ENCODE data around the gene MIEF1. TPM values are rescaled to one million over a fixed set of nuclear protein-coding genes. Genes with fewer than 3 reads are reported as not detected.

The MIEF1 gene
- polyA plus RNA-seq (2011; rRNA removed) (17.5 and 21.0 TPM in 2 replicates), polyA minus RNA-seq (2011; rRNA and poly(A)+ RNA removed) (14.9 and 20.7 TPM in 2 replicates)

DNA sequence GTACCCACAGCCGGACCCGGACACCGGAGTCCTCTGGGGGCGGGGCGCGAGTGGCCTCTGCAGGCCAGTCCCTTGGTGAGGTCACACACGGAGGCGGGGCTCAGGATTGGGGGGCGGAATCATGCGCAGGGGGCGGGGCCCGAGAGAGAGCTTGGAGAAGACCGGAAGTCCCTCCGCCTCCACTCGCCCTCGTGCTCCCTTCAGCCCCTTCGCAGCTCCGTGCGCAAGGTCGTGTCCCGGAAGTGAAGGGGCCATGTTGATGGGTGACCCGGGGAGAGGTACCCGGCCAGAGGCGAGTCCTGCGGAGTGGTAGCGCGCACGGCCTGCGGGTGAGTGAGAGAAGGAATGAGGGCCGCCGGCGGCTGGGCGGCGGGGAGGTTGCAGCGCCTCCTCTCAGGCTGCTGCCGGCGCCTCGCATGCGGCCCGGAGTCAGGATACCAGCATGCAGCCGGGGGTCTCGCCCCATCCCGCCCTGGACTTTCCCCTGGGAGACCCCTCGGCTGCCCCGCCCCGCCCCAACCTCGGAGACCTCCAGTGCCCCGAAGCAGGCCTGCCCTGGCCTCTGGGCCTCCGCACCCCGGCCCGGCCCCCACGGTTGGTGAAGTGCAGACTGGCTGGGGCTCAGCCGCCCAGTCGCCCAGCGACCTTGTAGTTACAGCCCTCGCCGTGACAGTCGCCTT, at the start of gene MIEF1:
MIEF1 (plus strand) TSS at position 182 of the 680 bp plus-strand sequence. CDS start 9,005 bp downstream, outside the sequence.
- TF ChIP-seq, protein P1, sequence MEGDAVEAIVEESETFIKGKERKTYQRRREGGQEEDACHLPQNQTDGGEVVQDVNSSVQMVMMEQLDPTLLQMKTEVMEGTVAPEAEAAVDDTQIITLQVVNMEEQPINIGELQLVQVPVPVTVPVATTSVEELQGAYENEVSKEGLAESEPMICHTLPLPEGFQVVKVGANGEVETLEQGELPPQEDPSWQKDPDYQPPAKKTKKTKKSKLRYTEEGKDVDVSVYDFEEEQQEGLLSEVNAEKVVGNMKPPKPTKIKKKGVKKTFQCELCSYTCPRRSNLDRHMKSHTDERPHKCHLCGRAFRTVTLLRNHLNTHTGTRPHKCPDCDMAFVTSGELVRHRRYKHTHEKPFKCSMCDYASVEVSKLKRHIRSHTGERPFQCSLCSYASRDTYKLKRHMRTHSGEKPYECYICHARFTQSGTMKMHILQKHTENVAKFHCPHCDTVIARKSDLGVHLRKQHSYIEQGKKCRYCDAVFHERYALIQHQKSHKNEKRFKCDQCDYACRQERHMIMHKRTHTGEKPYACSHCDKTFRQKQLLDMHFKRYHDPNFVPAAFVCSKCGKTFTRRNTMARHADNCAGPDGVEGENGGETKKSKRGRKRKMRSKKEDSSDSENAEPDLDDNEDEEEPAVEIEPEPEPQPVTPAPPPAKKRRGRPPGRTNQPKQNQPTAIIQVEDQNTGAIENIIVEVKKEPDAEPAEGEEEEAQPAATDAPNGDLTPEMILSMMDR (IDR thresholded peaks at IDR 0.05; ENCODE audit: insufficient read depth, low read depth, low read length): no peak; the same call in 1 of the 2 replicates
- peak within 1 kb of the TSS; percentile 77 for H3K4me3 ChIP-seq (ENCODE audit: low read depth, low read length)
- H3K36me3 ChIP-seq (ENCODE audit: control insufficient read depth, insufficient read depth, low read length): peaks cover 16% of the 10 kb centered on the region
- peak; percentile 70 for DNase-seq (ENCODE audit: low read depth)
- peaks cover 1% of the 10 kb centered on the region; the same call in 1 of the 2 replicates for H3K27me3 ChIP-seq (ENCODE audit: control insufficient read depth, insufficient read depth, low read length)
- ChIA-PET CTCF (interaction anchor here (0.6 to 2.1 kb wide), 8 partner anchors 8 to 522 kb away, joined by 3 to 7 read pairs (median 5); partner anchors contain the start of gene ATF4), POLR2A (interaction anchor here (0.6 to 1.5 kb wide), 4 partner anchors 8 to 184 kb away, joined by 3 to 12 read pairs (median 4); partner anchors contain the start of gene ATF4)

DNA sequence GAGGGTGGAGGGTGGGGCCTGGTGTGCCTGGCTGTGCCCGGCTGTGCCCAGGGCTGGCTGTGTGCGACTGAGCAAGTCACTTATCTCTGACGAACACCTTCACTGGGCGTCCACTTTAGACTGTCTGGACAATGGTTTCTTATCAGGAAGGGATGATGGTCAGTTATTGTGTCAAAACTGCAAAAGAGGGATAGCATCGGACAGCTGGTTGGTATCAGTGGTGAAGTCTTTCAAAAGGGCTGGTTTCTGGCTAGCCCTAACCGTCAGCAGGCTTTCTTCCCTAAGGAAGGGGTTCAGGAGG, 49.4 kb upstream of the MIEF1 start:
- Histone ChIP-seq H3K27me3 (ENCODE audit: control insufficient read depth, insufficient read depth, low read length) (peaks cover 14% of the 10 kb centered on the region), H3K4me3 (ENCODE audit: low read depth, low read length) (no peak overlapping the region), H3K36me3 (ENCODE audit: control insufficient read depth, insufficient read depth, low read length) (no peaks in the 10 kb centered on the region)
- ChIA-PET POLR2A (no interaction called here), CTCF (interaction anchor here (0.6 to 2.3 kb wide), 4 partner anchors 16 to 475 kb away, joined by 3 to 12 read pairs (median 6); no protein-coding TSS in a partner anchor)
- TF ChIP-seq, protein P1 (IDR thresholded peaks at IDR 0.05; ENCODE audit: insufficient read depth, low read depth, low read length): no peak
- DNase-seq (ENCODE audit: low read depth): no peak

DNA sequence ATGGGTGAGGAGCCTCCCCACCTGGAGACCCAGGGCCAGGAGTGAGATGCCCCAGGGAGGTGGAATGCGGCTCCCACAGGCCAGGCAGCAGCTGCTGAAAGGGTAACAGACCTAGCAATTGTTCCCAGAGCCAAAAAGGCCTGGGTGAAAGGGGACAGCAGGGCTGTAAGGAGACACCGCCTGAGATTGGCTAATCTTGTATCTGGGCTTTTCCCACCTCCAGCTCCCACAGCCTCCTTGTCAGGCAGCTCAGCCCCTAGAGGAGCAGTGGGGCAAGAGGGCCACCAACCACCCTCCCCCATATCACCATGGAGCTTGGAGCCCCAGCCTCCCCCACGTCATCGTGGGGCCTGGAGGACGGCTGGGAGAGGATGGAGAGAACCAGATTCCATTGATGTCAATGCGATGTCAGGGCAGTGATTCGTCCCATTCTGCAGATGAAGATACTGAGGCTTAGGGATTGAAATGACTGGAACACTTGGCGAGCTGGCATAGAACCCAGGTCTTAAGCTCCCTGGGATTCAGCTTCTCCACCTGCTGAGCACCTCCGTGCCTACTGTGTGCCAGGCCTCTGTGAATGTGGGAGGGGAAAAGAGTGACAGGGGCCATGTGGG, 48.2 kb upstream of the MIEF1 start:
- TF ChIP-seq, protein P1 (IDR thresholded peaks at IDR 0.05; ENCODE audit: insufficient read depth, low read depth, low read length): no peak
- CTCF ChIA-PET: interaction anchor here (1.0 to 2.3 kb wide), 3 partner anchors 42 to 110 kb away, joined by 3 to 7 read pairs (median 5); no protein-coding TSS in a partner anchor
- POLR2A ChIA-PET: no interaction called here

DNA sequence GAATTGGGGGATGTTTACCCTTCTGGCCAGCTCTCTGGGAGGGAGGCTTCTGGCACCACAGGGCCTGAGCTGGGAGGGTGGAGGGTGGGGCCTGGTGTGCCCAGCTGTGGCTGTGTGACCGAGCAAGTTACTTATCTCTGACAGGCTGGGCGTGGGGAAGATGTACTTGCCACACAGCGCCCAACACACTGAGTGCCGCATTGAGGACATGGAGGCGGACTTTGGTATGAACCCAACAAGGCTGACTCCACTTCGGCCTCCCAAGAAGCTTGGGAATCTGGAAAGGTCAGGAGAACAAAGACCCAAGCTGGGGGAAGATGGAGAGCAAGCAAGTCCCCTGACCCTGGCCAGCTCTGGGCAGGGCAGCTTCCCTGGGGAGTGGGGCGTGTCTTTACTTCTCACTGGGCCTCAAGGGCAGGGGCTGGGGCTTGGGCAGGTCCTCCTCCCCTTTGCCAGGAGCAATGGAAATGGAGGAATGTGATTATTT, 47.7 kb upstream of the MIEF1 start:
- H3K36me3 ChIP-seq (ENCODE audit: control insufficient read depth, insufficient read depth, low read length): no peaks in the 10 kb centered on the region

More for the DNA sequence above, 48.2 kb upstream of the MIEF1 start:
- no peak for DNase-seq (ENCODE audit: low read depth)
- Histone ChIP-seq H3K27me3 (ENCODE audit: control insufficient read depth, insufficient read depth, low read length) (peaks cover 24% of the 10 kb centered on the region), H3K4me3 (ENCODE audit: low read depth, low read length) (no peak overlapping the region), H3K36me3 (ENCODE audit: control insufficient read depth, insufficient read depth, low read length) (no peaks in the 10 kb centered on the region)

More for the DNA sequence above, 47.7 kb upstream of the MIEF1 start:
- Histone ChIP-seq H3K4me3 (ENCODE audit: low read depth, low read length) (no peak overlapping the region), H3K27me3 (ENCODE audit: control insufficient read depth, insufficient read depth, low read length) (peaks cover 27% of the 10 kb centered on the region)
- ChIA-PET CTCF (interaction anchor here (1.0 to 1.2 kb wide), 2 partner anchors 42 to 111 kb away, joined by 3 to 5 read pairs; no protein-coding TSS in a partner anchor), POLR2A (no interaction called here)
- DNase-seq (ENCODE audit: low read depth): no peak
- TF ChIP-seq, protein P1 (IDR thresholded peaks at IDR 0.05; ENCODE audit: insufficient read depth, low read depth, low read length): no peak
